Hematopoietic multipotent progenitor cell (in vitro differentiated cells): Measurements from ENCODE around the gene CEP19. TPM values are rescaled to one million over a fixed set of nuclear protein-coding genes. Genes with fewer than 3 reads are reported as not detected.

Experiments
- DNase-seq, 3 donors: peaks; one replicate each; pipeline ENCODE4 v3.0.0-alpha.2; 2011 to 2015; ENCODE audit warnings: low read depth in 2 of 3, low spot score in 2 of 3
- small RNA-seq: library from RNA; depleted of rRNA; stranded (forward); fragments of <200 nt; gene quantifications from one replicate; pipeline ENCODE3, GENCODE V24; 2012
- total RNA-seq: library from RNA; depleted of rRNA; stranded (reverse); fragments of >200 nt; gene quantifications from one replicate; pipeline ENCODE4 v1.2.3, GENCODE V29; 2012

The CEP19 gene
- total RNA-seq, 1 donor = 3.0 TPM

- DNase-seq = no peak
Measured at GRCh38 chr3:196667056-196667825, 44.8 kb downstream of the CEP19 start.

- DNase-seq = no peak
Measured at GRCh38 chr3:196666001-196666867, 45.8 kb downstream of the CEP19 start.

- peak in 1 of 3 donors; percentile 41 for DNase-seq
Measured at GRCh38 chr3:196662711-196663571, 49.1 kb downstream of the CEP19 start.

GRCh38 chr3:196662033-196662432, 50.0 kb downstream of the CEP19 start:
- no peak for DNase-seq

GRCh38 chr3:196661400-196661799, 50.6 kb downstream of the CEP19 start:
- DNase-seq = no peak

GRCh38 chr3:196660381-196661166, 51.5 kb downstream of the CEP19 start:
- no peak for DNase-seq

- no peak for DNase-seq
Measured at GRCh38 chr3:196659901-196660351, 52.1 kb downstream of the CEP19 start.

Small RNAs within 50 kb of the gene (small RNA-seq; reads per million reads assigned to genes)
- gene RNU4-89P (not detected), gene RNU6-646P (not detected)

Other genes with a start within 250 kb of the CEP19 start
- gene RNF168, start 208.5 kb downstream of the CEP19 start, total RNA-seq = 27.2 TPM
- gene SMCO1, start 196.9 kb downstream of the CEP19 start, total RNA-seq = not detected
- 4.0 TPM for gene WDR53, start 143.7 kb downstream of the CEP19 start, total RNA-seq
- 4.6 TPM for gene FBXO45, start 143.6 kb downstream of the CEP19 start, total RNA-seq
- gene NRROS, start 72.6 kb downstream of the CEP19 start, total RNA-seq = 118 TPM
- gene PIGX, start 127 bp upstream of the CEP19 start, total RNA-seq = 11.3 TPM
- 32.9 TPM for gene PAK2, start 27.6 kb upstream of the CEP19 start, total RNA-seq
- gene SENP5, start 155.7 kb upstream of the CEP19 start, total RNA-seq = 18.9 TPM
- 22.1 TPM for gene NCBP2, start 230.3 kb upstream of the CEP19 start, total RNA-seq